GM19351 (cell line): ENCODE results near the gene ZKSCAN7.
"Not testable (repeated sequence)": the region's sequence is repeated elsewhere in the genome, so short reads cannot be mapped to it uniquely, and the experiment has no call there.

Source experiments
- ATAC-seq: cut with Tn5 transposase; IDR thresholded peaks from one replicate; pipeline ENCODE4 v1.9.1; 2021; ENCODE audit warnings: mild to moderate bottlenecking, moderate library complexity; ENCODE audit not compliant: unreplicated experiment

The ZKSCAN7 gene

DNA sequence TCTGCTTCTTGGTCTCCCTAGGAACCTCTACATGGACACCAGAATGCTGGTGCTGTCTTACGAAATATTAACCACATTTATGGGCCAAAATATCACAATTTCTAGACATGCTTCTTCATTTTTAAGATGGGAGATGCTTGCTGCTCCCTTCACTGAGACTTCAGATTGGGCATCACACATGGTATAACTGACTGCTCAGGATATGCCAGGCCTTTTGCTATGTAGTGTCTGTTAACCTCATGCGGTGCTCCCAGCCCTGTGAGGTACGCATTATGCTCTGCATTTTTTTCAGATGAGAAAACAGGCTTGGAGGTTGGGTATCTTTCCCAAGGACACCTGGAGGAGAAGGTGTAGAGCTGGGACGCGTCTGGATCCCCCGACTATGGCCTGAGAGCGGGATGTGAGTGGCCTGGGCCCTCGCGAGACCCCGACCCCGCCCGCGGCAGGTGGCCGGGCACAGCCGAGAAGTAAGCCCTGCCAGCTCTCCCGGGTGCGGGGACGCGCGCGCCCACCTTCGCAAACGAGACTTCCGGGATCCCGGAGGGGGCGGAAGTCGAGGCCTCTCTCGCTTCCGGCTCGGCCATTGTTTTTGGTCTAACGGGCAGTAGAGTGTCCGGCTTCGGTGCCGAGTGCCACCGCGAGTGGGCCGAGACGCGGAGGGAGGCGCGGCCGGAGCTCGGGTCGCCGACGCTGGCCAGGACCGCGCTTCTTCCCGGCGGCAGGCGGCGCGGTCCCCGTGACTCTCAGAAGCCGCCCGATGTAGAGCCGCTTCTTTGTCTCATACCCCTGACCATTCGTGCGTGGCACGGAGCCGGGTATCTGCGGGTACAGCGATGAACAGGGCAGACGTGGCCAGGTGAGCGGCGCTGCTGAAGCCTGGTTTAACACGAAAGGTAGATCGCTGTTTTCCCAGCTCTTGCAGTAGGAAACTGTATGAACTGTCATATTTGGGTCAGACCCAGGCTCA lies at the start of gene ZKSCAN7:
Gene ZKSCAN7, plus strand, starts transcription at position 568 of the 967 bp plus-strand sequence. CDS start 1,855 bp downstream, outside the sequence.
- ATAC-seq = peak; percentile 73

DNA sequence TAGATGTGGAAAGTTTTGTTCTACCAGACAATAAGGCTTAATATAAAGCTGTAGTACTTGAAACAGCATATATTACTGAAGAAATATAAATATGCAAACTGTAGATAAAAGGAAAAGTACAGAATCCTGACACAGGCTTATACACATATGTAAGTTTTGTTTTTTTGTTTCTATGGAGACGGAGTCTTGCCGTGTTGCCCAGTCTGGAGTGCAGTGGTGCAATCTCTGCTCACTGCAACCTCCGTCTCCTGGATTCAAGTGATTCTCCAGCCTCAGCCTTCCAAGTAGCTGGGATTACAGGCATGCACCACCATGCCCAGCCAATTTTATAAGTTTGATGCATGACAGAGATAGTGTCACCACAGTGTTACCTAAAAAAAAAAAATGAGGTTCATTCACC lies 48.4 kb upstream of the ZKSCAN7 start:
- no peak for ATAC-seq

DNA sequence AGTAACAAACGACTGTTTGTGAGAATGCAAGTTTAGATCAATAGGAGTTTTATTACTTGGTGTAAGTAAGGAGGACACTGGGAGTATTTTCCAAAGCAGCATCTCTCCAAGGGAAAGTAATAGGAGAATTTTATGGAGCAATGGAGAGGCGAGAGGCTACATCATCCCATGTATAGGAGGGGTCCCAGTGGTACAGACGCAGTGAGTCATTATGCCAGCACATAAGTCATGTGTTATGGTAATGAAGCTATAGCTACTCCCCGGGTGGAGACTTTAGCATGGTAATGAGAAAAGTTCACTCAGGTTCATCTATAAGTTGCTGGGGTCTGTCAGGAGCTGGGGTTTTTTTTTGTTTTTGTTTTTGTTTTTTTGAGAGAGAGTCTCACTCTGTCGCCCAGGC lies 48.0 kb upstream of the ZKSCAN7 start:
- no peak for ATAC-seq

DNA sequence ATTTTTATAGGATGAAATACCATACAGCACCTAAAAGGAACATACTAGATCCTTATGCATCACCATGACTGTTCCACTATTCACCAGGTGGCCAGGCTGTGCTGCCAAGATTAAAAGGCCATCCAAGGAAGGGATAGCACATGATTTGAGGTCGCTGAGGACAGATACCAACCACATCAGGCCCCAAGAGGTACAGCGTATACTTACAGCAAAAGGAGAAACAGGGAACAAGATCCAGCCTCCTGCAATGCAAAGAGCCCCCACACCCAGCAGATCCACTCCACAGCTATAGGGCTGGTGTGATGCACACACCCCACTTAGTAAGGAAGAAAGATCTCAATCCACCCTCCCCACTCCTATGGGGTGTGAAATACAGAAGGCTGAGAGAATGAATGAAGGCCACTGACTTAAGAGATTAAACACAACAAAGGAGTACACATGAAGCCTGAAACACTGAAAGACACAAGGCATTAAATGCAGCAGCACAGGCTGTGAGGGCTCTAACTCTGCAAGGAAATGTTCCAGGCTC lies 45.5 kb upstream of the ZKSCAN7 start:
- no peak for ATAC-seq

DNA sequence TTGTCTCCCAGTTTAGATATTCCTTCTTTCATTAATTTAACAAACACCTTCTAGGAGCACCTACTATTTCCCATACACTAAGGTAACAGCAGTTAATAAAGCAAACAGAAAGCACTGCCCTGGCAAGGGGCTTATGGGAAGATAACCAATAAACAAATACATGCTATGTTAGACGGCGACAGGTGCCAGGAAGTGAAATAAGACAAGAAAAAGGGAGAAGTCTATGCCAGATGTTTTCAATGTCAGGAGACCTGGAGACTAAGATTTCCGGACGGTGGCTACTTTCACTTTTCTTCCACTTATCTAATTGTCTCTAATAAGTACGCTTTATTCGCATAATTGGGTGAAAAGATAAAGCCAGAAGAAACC lies 45.0 kb upstream of the ZKSCAN7 start:
- ATAC-seq = peak; percentile 45

DNA sequence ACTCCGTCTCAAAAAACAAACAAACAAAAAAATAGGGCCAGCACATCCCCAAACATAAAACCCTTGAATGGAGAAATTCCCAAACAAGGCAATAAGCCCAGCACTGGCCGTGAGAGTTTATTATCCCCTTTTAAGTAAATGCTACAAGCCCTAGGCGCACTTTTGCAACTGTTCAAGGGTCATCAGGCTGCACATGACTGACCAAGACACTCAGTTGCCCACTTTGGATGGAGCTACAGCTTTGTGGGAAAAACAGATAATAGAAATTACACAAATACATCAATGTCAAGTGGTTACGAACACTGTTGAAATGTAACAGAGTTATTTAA lies 43.8 kb upstream of the ZKSCAN7 start:
- ATAC-seq = no peak

DNA sequence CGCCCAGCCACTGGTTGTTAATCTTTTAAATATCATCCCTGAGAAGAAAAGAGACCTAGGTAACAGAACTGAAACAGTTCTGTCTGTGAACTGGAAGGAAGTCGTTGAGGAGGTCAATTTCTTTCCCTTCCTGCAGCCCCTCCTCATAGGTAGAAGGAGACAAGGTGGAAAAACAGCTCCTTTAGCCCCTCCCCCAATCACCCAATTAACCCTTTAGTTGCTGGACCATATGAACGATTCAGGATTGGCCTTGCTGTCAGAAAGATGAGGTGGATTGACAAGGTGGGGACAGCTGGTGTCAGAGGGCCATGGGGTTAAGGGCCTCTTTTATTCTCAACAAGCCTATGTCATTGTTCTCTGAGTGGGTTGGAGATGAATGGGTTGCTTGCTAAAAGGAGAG lies 41.5 kb upstream of the ZKSCAN7 start:
- ATAC-seq = no peak

DNA sequence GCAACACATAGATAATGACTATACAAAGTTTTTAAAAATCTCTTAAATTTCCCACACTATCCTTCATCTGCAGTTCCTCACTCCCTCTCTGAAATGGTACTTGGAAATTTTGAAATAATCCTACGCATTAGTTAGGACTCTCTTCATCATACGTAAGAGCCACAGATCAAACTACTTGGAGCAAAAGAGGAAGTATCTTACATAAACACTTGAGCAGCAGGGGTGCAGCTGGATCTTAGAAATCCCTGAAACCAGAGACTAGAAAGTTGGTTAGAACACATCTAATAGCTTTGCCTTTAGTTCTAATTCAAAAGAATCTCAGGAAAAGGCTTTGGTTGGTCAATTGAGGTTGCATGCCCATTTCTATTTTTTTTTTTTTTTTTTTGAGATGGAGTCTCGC lies 38.8 kb upstream of the ZKSCAN7 start:
- ATAC-seq = no peak

DNA sequence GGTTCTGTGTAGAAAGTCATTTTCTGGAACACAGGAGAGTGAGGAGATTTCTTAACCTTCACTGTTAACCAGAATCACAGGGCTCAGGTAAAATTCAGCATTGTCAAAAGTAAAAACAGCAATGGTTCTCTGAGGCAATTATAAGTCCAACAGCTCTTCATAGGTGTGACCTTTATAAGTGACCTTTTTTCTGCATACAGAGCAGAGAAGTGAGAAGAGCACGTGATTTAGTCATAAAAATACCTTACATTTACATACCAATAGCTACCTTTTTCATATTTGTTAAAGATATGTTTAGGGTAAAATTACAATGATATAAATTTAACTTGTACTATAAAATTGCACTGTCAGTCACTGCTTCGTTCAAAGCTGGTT lies 36.2 kb upstream of the ZKSCAN7 start:
- no peak for ATAC-seq

DNA sequence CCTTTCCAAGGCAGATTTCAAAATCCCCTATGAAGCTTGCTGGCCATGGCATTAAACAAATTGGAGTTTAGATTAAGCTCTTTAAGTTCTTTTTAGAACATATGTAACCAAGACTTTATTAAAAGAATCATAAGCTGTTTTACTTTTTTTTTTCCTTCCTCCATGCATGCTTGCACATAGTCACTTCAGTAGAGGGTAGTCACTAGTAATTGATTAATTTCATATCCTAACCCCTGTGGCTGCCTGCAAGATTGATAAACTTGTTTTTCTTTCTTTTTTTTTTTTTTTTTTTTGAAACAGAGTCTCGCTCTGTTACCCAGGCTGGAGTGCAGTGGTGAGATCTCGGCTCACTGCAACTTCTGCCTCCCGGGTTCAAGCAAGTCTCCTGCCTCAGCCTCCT lies 33.3 kb upstream of the ZKSCAN7 start:
- ATAC-seq = no peak

DNA sequence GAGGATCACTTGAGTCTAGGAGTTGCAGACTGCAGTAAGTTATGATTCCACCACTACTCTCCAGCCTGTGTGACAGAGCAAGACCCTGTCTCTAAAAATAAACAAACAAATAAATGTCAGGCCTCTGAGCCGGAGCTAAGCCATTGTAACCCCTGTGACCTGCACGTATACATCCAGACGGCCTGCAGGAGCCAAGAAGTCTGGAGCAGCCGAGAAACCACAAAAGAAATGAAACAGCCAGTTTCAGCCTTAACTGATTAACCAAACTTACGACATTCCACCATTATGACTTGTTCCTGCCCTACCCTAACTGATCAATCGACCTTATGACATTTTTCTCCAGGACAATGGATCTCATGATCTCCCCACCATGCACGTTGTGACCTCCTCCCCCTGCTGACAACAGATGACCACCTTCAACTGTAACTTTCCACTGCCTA lies 32.5 kb upstream of the ZKSCAN7 start:
- ATAC-seq = no peak

DNA sequence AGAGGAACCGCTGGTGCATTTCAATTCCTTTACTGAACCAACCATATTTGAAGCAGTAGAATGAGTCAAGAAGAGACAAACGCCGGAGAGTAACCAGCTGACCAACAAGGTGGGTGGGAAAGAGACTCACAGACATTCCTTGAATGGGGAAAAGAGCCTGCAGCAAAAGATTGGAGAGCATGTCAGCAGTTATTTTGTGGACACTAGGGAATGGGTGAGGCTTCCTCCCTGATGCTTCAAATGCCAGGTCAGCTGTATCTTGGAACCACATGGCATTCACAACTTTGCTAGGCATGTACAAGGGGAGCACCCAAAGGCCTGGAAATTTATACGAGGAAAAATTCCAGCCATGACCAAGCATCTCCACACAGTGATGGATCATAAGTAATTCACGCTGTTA lies 29.9 kb upstream of the ZKSCAN7 start:
- ATAC-seq = no peak

DNA sequence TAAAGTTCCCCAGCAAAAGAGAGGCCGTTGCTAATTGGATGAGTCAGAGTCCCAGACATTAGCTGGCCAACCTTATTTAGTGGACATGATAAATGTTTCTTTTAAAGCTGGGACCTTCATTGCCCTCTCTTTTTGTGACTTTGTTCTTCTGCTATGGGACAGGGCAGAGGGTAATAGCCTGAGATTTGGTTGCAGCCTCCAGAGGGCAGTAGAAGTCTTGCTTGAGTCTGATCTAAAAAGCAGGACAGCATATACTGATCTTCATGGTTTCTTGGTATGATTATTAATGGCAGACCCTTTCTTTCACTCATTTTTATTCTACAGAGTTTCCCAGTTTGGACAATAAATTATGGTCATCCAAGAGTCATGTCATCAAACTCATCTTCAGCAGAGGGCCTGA lies 25.1 kb upstream of the ZKSCAN7 start:
- no peak for ATAC-seq

DNA sequence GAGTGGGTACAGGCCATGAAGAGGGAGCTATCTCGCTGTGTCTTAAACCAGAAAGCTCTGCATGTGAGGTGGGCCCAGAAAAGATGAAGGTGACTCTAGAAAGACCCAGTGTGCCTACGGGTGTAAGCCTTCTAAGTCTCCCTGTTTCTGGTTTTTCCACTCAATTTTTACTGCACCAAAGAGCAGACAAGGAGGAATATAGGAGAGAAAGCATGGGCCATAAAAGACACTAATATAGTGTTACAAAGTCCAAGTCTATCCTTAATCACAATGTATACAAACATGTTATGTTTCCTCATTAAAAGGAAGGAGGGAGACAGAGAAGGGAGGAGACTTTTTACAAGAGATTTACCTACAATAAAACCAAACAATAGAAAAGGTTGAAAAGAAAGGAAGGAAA lies 24.1 kb upstream of the ZKSCAN7 start:
- ATAC-seq = no peak

DNA sequence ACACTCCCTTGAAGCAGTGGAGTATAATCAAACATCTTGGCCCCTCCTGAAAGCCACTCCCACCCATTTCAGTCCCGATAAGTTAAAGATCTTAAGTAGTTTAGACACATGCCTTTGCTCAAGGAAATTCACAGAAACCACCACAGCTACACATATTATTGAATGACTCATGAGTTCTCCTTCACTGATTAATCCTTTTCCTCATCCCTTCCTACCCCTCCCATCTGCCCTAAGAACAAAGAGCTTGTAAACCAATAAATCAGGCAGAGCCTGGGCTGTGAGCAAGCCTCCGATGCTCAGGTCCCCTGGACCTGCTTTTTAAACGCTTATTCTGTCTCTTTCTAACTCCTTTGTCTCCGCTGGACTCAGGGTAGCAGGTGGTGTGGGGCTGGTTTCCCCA lies 20.3 kb upstream of the ZKSCAN7 start:
- ATAC-seq = not testable (repeated sequence)

DNA sequence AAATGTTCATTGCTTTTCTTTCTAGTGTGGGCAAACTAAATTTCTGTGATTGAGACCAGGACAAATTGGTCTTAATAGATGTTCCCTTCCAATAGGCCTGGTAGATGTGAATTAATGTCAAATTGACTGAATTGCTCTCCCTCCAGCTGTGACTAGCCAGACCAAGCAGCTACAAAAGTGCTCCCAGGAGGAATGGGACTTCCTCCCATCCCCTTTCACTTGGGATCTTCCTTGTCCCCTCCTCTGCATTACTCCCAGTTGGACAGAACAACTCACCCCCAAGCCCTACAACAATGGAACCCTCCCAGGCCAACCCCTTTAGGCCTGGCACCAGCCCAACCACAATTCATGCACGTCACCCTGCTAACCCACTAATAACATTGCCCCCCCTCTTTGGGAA lies 19.6 kb upstream of the ZKSCAN7 start:
- no peak for ATAC-seq

DNA sequence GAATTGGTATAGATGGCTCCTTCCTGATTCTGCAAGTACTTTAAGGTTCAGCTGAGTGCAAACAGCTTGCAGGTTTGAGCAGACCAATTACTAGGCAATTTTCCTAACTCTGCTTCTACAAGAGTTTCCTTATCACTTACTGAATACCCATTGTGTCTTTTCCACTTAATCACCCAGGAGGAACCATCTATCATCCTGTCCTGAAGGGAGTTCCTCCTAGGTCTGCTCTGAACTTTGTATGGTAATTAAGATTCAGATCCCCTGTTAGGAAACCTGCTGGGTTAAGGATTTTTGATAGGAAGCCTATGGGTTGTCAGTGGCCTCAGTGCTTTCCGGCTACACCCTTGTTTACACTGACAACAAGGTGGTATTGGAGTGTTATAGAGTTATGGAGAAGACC lies 10.2 kb upstream of the ZKSCAN7 start:
- not testable (repeated sequence) for ATAC-seq

DNA sequence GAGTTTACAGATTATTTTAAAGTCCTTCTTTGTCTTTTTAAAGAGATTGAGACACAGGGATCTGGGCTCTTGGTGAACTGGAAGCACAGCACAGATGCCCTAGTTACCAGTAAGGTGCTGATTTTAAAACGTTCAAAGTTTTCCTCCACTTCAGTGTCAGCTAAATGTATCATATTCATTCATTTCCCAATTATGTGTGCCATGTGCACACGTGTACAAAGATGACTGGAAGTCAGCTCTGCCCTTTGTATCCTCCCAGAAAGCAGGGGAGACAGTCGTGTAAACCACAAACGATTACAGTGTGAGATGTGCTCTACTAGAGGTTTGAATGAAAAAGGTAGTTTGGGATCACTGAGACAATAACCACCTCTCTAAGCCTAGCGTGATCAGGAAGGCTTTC lies 730 bp downstream of the ZKSCAN7 start:
- no peak for ATAC-seq

DNA sequence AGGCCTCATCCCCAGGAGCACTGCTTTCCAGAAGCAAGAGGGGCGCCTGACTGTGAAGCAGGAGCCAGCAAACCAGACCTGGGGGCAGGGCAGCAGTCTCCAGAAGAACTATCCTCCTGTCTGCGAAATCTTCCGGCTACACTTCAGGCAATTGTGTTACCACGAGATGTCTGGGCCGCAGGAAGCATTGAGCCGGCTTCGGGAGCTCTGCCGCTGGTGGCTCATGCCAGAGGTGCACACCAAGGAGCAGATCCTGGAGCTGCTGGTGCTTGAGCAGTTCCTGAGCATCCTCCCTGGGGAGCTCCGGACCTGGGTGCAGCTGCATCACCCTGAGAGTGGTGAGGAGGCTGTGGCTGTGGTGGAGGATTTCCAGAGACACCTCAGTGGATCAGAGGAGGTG lies 2.1 kb downstream of the ZKSCAN7 start:
- ATAC-seq = no peak

DNA sequence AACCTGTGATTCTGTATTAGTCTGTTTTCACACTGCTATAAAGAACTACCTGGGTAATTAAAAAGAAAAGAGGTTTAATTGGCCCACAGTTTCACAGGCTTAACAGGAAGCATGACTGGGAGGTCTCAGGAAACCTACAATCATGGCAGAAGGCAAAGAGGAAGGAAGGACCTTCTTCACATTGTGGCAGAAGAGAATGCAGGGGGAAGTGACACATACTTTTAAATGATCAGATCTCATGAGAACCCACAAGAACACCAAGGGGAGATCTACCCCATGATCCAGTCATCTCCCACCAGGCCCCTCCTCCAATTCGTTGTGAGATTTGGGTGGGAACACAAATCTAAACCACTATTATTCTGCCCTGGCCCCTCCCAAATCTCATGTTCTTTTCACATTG lies 6.1 kb downstream of the ZKSCAN7 start:
- ATAC-seq = no peak

DNA sequence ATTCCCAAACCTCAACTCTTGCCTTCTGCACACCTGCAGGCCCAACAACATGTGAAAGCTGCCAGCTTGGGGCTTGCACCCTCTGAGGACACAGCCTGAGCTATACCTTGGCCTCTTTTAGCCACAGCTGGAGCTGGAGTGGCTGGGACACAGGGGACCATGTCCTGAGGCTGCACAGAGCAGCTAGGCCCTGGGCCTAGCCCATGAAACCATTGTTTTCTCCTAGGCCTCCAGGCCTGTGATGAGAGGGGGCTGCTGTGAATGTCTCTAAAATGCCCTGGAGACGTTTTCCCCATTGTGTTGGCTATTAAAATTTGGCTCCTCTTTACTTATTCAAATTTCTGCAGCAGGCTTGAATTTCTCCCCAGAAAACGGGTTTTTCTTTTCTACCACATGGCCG lies 7.2 kb downstream of the ZKSCAN7 start:
- no peak for ATAC-seq

DNA sequence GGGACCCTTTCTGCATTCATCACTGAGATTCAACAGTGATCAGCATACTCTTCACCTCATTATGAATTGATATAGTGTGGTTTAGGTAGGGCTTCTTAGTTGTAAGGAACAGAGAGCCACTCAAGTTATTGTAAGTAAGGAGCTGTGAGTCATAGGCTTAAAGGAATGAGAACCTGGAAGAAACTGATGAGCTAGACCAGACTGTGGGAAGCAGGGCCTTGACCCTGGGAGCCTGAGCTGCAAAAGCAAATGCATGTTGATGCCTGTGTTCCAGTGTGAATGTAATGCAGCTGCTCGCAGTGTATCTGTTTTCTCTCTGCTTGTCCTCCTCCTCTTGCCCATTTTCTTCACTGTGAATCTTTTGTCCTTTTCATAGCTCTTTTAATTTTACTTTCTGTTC lies 13.6 kb downstream of the ZKSCAN7 start:
- no peak for ATAC-seq

DNA sequence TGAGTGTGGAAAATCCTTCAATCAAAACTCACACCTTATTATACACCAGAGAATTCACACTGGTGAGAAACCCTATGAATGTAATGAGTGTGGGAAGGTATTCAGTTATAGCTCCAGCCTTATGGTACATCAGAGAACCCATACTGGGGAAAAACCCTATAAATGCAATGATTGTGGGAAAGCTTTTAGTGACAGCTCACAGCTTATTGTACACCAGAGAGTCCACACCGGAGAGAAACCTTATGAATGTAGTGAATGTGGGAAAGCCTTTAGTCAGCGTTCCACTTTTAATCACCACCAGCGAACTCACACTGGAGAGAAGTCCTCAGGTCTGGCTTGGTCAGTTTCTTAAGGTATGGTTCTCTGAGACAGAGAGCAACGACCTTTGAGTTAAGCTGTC lies 16.0 kb downstream of the ZKSCAN7 start:
- ATAC-seq = no peak
